HG02852 (cell line): ENCODE data around the gene FLYWCH2.
"Not testable (repeated sequence)": the region's sequence is repeated elsewhere in the genome, so short reads cannot be mapped to it uniquely, and the experiment has no call there.

Source experiments
- ATAC-seq: cut with Tn5 transposase; IDR thresholded peaks from one replicate; pipeline ENCODE4 v1.9.1; 2021; ENCODE audit warnings: mild to moderate bottlenecking, moderate library complexity; ENCODE audit not compliant: unreplicated experiment

FLYWCH2 gene

DNA sequence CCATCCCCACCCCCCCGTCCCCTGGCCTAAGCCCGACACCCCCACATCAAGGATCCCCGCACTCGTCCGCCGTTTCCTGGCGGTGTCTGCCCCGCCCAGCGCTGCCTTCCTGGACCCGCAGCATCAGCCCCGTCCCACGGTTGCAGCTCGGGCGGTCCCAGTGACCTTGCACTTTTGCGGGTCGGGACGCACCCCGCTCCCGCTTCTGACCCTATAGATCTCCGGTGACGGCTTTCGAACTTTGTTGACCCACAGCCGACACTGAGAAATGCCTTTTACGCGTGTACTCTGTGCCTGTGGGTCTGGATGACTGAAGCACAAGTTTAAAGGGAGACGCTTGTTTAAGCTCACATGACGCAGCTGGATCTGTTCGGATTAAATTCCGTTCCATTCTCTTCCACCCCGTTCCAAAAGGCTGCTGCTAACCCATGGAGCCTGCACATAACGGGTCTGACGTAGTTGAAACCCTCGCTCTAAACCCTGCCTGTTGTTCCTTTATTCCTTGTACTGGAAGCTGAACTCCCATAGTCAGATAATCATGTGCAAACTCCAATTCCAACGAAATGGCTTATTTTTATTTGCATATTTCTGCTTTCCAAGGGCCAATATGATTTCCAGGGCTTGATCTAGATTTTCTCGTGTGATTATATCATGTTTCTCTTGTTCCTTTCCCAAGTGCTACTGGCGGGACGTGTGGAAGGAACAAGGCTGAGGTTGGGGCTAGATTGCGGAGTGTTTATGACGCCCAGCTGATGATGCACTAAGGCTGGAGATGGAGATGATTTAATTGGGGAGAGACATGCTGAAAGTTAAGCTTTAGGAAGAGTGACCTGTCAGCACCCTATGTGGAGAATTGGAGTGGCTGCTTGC, 29.6 kb downstream of the FLYWCH2 start:
- ATAC-seq = peak; percentile 18

DNA sequence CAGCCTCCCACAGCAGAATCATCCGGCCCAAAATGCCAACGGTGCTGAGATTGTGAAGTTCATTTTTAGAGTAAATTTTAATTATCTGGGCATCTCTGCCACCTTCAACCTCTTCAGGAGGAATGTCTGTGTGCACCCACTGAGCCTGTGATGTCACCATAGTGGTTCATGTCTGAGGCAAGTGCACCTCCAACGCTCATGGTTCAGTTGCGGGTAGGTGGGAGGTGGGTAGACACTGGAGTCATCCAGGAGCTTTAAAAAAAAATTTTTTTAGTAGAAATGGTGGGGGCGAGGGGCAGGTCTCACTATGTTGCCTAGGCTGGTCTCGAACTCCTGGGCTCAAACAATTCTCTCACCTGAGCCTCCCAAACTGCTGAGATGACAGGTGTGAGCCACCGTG, 30.6 kb downstream of the FLYWCH2 start:
- ATAC-seq = no peak

DNA sequence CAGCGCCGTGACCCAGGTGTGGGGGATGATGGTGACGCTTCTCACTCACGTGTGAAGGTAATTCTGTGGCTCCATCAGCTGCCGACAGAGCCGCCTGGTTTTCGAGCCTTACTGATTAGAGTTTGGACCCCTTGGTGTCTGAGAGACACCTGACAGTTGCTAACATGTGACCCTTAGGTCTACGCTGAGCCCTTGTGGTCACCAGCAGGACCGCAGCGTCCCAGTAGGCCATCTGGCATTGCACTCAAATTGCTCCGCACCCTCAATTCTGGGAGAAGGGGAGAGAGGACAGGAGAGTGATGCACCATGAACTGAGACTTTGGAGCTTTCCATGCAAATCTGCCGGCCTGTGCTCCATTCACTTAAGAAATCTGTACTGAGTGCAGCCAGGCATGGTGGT, 31.2 kb downstream of the FLYWCH2 start:
- ATAC-seq = no peak

- no peak for ATAC-seq
Measured at GRCh38 chr16:2915196-2915929, 32.3 kb downstream of the FLYWCH2 start.

DNA sequence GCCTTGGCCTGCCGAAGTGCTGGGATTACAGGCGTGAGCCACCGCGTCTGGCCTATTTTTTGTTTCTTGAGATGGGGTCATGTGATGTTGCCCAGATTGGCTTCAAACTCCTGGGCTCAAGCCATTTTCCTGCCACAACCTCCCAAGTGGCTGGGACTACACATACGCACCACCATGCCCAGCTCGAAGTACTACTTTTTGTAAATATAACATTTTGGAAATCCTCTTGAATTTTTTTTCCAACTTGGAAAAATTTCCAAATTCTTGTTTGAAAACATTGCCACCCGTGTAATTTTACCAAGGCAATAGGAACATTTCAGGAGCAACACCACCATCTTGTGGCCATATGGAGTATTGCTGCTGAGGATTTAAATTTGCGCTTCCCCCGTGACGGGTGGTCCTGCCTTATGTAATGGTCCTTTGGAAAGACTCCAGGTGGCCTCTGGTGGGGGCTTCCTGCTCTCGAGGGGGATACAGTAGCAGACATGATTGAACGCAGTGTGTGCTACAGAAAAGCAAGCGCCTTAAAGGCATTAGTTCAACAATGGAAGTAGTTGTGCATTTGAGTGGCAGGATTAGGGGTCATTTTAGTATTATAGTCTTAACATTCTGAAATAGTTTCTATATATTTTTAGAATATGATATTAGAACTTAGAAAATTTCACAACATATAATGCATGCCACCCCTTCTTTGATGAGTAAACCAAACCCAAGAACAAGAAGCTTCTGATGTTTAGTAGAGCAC, 36.7 kb downstream of the FLYWCH2 start:
- ATAC-seq = no peak

GRCh38 chr16:2923481-2923880, 40.5 kb downstream of the FLYWCH2 start:
- no peak for ATAC-seq

DNA sequence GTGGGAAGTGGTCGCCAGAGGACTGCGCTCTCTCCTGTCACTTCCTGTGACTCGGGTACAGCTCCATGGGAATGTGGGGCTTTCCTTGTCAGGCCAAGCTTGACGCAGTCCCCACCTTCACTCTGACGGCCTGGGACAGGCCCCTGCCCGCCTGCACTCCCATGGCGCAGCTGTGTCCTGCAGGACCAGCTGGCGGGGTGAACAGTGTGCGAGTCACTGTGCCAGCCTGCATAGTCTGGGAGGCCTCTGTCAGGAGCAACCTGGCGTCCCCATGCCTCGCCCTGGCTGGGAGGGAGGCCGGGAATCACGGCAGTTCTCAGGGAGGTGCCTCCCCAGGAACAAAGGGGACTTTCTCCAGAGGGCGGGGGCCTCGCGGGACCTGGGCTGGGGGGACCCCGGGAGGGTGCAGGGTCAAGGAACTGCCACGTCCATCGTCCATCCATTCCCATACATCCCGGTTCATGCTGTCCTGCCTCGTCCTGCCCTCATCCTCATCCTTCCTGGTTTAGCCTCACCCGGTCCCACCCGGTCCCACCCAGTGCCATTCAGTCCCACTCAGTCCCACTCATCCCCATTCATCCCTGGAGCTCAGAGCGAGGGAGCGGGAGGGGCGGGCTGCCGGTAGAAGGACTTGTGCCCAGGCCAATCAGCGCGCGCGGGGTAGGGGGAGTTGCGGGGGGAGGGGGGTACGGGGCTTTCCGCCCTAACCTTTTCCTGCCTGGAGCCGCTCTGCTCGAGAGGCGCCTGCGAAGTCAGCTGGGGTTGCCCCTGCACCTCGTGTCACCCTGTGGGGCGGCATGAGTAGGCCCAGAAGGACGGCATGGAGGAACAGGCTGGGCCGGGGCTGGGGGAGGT, 42.1 kb downstream of the FLYWCH2 start:
- no peak for ATAC-seq

DNA sequence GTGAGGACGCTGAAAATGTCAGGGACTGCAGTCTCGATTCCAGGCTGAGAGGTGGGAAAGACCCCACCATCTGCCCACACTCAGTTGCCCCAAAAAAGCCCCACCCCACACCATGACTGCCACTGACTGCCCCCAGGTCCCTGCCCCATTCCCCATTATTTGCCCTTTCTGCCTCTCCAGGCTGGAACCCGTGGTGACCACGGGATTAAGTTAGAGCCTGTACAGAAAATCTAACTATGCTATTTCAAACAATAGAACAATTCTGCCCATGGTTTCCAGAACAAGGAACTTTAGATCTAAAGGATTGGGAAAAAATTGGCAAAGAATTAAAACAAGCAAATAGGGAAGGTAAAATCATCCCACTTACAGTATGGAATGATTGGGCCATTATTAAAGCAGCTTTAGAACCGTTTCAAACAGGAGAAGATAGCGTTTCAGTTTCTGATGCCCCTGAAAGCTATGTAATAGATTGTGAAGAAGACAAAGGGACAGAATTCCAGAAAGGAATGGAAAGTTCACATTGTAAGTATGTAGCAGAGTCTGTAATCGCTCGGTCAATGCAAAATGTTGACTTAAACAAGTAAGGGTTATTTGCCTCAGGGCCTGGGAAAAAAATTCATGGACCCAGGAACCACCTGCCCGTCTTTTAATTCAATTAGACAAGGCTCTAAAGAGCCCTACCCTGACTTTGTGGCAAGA, 43.1 kb downstream of the FLYWCH2 start:
- ATAC-seq = no peak

- ATAC-seq = no peak
Measured at GRCh38 chr16:2926650-2926999, 43.6 kb downstream of the FLYWCH2 start.

GRCh38 chr16:2927010-2927646, 44.1 kb downstream of the FLYWCH2 start:
- ATAC-seq = peak; percentile 45

- not testable (repeated sequence) for ATAC-seq
Measured at GRCh38 chr16:2928151-2928550, 45.1 kb downstream of the FLYWCH2 start.

DNA sequence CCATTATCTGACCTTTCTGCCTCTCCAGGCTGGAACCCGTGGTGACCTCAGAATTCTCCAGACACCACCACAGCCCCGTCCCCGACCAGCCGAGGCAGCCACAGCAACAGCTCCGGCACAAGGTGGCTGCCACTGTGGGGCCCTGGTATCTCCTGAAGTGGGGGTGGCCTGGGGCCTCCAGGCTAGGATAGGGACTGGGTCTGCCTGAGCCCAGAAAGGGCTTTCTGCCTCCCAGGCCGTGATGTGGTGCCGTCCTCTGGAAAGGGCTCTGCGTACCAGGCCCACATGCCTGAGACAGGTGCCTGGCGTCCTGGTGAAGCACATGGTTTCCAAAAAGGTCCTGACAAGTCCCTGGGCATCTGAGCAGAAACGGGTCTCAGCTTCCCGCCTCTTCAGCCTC, 45.8 kb downstream of the FLYWCH2 start:
- ATAC-seq = no peak

DNA sequence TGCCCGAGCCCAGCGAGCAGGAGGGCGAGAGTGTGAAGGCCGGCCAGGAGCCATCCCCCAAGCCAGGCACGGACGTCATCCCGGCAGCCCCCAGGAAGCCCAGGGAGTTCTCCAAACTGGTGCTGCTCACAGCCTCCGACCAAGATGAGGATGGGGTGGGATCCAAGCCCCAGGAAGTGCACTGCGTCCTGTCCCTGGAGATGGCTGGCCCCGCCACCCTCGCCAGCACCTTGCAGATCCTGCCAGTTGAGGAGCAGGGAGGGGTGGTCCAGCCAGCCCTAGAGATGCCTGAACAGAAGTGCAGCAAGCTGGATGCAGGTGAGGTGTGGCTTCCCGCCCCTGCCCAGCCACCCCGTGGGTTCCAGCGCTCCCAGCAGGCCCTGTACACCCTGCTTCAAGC, 46.7 kb downstream of the FLYWCH2 start:
- ATAC-seq = no peak

DNA sequence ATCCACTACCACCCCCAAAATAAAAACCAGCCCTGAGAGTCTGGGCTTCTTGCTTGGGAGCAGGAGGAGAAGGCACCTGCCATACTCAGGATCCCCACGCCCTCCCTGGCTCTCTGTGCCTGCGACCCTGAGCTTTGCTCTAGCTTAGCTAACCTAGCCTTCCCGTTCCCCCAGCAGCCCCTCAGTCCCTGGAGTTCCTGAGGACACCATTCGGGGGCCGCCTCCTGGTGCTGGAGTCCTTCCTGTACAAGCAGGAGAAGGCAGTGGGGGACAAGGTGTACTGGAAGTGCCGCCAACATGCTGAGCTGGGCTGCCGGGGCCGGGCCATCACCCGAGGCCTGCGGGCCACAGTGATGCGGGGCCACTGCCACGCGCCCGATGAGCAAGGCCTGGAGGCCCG, 47.2 kb downstream of the FLYWCH2 start:
- ATAC-seq = no peak

DNA sequence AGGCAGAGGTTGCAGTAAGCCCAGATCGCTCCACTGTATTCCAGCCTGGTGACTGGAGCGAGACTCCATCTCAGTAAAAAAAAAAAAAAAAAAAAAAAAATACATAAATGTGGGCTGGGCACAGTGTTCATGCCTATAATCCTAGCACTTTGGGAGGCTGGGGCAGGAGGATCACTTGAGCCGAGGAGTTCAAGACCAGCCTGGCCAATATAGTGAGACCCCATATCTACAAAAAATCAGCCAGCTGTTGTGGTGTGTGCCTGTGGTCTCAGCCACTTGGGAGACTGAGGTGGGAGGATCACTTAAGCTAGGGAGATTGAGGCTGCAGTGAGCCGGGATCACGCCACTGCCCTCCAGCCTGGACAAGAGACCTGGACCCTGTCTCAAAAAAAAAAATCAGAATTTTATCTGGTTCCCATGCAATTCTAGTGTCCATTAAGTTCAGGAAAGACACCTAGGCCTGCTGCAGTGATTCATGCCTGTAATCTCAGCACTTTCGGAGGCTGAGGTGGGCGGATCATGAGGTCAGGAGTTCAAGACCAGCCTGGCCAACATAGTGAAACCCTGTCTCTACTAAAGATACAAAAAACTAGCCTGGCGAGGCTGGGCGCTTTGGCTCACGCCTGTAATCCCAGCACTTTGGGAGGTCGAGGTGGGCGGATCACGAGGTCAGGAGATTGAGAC, 48.4 kb downstream of the FLYWCH2 start:
- not testable (repeated sequence) for ATAC-seq

- no peak for ATAC-seq
Measured at GRCh38 chr16:2933136-2933535, 50.1 kb downstream of the FLYWCH2 start.

DNA sequence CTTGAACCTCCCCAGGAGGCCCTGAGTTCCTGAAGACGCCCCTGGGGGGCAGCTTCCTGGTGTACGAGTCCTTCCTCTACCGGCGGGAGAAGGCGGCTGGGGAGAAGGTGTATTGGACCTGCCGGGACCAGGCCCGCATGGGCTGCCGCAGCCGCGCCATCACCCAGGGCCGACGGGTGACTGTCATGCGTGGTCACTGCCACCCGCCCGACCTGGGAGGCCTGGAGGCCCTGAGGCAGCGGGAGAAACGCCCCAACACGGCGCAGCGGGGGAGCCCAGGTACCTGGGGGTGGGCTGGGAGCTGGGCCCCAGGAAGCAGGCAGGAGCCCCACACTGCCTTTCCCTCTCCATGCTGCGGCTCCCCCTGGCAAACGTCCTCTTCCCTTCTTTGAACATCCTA, 50.7 kb downstream of the FLYWCH2 start:
- no peak for ATAC-seq

DNA sequence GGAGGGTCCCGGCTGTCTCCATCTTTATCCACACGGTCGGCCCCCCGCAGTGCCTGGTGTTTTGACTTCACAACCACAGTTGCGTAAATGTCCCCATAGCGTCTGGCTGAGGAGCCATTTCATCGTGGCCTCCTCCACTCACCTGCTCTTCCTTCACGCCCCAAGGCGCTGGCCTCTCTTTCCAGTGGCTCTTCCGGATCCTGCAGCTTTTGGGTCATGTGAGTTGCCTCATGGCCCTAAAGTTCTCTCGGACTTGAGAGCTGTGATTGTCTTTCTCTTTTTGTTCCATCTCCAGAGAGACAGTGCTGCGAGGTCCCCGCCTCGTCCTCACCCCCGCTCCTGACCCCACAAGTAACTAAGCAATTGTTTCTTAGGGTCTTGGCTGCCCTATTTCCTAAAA, 51.4 kb downstream of the FLYWCH2 start:
- ATAC-seq = no peak

GRCh38 chr16:2936436-2937011, 53.5 kb downstream of the FLYWCH2 start:
- ATAC-seq = no peak
